CD4-positive, alpha-beta T cell (primary cell): ENCODE measurements around the gene KLHL40. TPM values are rescaled to one million over a fixed set of nuclear protein-coding genes. Genes with fewer than 3 reads are reported as not detected.

Experiments
- ATAC-seq: fragments of 200-7000 bp; cut with Tn5 transposase; one replicate; pipeline ENCODE4 v1.10.0; 2022; ENCODE audit warnings: mild to moderate bottlenecking; ENCODE audit not compliant: poor library complexity
- CTCF ChIA-PET: fragments of 350-600 bp; sonication (Branson Sonifier 250); formaldehyde crosslinking; loops from one replicate; lab custom pipeline; 2021; ENCODE audit warnings: antibody characterized with exemption, inconsistent platforms; lab: Charles Lee
- POLR2A ChIA-PET: fragments of 350-600 bp; sonication (Branson Sonifier 250); formaldehyde crosslinking; loops from one replicate; lab custom pipeline; 2021; ENCODE audit warnings: antibody characterized with exemption, inconsistent platforms; lab: Charles Lee
- DNase-seq, 14 experiments: peaks; one replicate each; pipeline ENCODE4 v3.0.0-alpha.2; 2013 to 2020; ENCODE audit warnings: mixed read lengths in 2 of 14
- H3K27ac ChIP-seq, 2 donors: one replicate each; pipeline versions ENCODE4 v1.5.1 to v1.7.0; 2013; ENCODE audit warnings: low read length in 2 of 2, low read depth in 1 of 2, mild to moderate bottlenecking in 1 of 2
- H3K27me3 ChIP-seq, 2 experiments: 1 replicate in 1 of 2; 2 replicates in 1 of 2; pipeline versions ENCODE4 v1.6.1 to v1.7.0; 2013; ENCODE audit warnings: low read length in 2 of 2, control low read depth in 1 of 2, mild to moderate bottlenecking in 1 of 2, moderate library complexity in 1 of 2; ENCODE audit not compliant: insufficient read depth in 2 of 2, control insufficient read depth in 1 of 2
- H3K36me3 ChIP-seq: one replicate; pipeline ENCODE4 v1.6.1; 2013; ENCODE audit warnings: low read length, control low read depth; ENCODE audit not compliant: insufficient read depth
- H3K4me1 ChIP-seq: one replicate; pipeline ENCODE4 v1.6.1; 2013; ENCODE audit warnings: low read length, control low read depth; ENCODE audit not compliant: insufficient read depth
- H3K4me3 ChIP-seq: one replicate; pipeline ENCODE4 v1.5.1; 2013; ENCODE audit warnings: mild to moderate bottlenecking, low read length, moderate library complexity
- H3K9me3 ChIP-seq, 2 experiments: 1 replicate in 1 of 2; 2 replicates in 1 of 2; pipeline versions ENCODE4 v1.6.1 to v1.7.0; 2013; ENCODE audit warnings: low read length in 2 of 2, mild to moderate bottlenecking in 2 of 2, control low read depth in 1 of 2, moderate library complexity in 1 of 2; ENCODE audit not compliant: control insufficient read depth in 1 of 2, insufficient read depth in 1 of 2
- H3K27ac Mint-ChIP-seq: one replicate; pipeline ENCODE4 v1.8.0; 2020; ENCODE audit warnings: mixed read lengths
- H3K27me3 Mint-ChIP-seq: one replicate; pipeline ENCODE4 v1.8.0; 2021; ENCODE audit warnings: mixed read lengths
- H3K36me3 Mint-ChIP-seq: one replicate; pipeline ENCODE4 v1.8.0; 2021; ENCODE audit warnings: low read depth, mixed read lengths
- H3K4me1 Mint-ChIP-seq: one replicate; pipeline ENCODE4 v1.8.0; 2021; ENCODE audit warnings: low read depth, mixed read lengths
- H3K4me3 Mint-ChIP-seq: one replicate; pipeline ENCODE4 v1.8.0; 2020; ENCODE audit warnings: mild to moderate bottlenecking, mixed read lengths
- H3K9me3 Mint-ChIP-seq: one replicate; pipeline ENCODE4 v1.8.0; 2020; ENCODE audit warnings: mixed read lengths
- intact Hi-C, 2 experiments: fragments of 100-400 bp; cut with DNase I in 1 of 2; cut with micrococcal nuclease in 1 of 2; formaldehyde crosslinking; loops; one replicate each; pipeline versions ENCODE4 v1.15.1 to v1.9.0; 2023 to 2025; cut with DNase I, micrococcal nuclease
- total RNA-seq, 174 experiments: library from RNA in 2 of 174; stranded (reverse) in 2 of 174; gene quantifications; one replicate each; pipeline ENCODE4 v1.2.3 and lab custom pipeline; 2021 to 2026
- TF ChIP-seq, protein P1 (sequence below): fragments of 200-600 bp; IDR thresholded peaks from one replicate; pipeline ENCODE4 v1.8.0; 2022; ENCODE audit warnings: antibody characterized with exemption, mild to moderate bottlenecking

KLHL40 gene
- total RNA-seq, 2 experiments from 2014 or later = not detected

DNA sequence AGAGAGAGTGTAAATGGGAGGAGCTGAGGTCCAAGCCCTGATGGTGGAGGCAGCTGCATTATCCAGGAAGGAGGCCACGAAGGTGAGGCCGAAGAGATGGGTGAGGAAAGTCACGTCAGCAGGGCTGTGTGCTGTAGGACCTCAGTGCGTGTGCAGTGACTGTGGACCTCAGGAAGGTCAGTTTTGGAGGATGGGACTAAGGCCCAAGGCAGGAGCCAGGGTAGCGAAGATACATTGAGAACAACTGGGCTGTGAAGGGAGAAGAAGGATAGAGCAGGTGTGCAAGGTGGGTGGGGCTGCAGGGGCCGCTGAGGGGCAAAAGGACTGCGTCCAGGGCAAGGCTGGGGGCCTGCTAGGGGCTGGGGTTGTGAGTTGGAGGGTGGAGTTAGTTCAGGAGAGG is 4.9 kb downstream of the KLHL40 start:
- Mint-ChIP-seq H3K36me3 (no peaks in the 10 kb centered on the region), H3K9me3 (no peaks in the 10 kb centered on the region), H3K4me1 (no peaks in the 10 kb centered on the region), H3K27me3 (peaks cover 26% of the 10 kb centered on the region), H3K27ac (no peak overlapping the region), H3K4me3 (no peak overlapping the region)
- POLR2A ChIA-PET = no interaction called here
- CTCF ChIA-PET = no interaction called here
- Histone ChIP-seq H3K4me1 (no peaks in the 10 kb centered on the region), H3K4me3 (no peak overlapping the region), H3K27ac (no peak overlapping the region), H3K9me3 (no peaks in the 10 kb centered on the region), H3K27me3 (peaks cover 0 to 2% of the 10 kb centered on the region in 2 experiments), H3K36me3 (no peaks in the 10 kb centered on the region)
- TF ChIP-seq, protein P1, sequence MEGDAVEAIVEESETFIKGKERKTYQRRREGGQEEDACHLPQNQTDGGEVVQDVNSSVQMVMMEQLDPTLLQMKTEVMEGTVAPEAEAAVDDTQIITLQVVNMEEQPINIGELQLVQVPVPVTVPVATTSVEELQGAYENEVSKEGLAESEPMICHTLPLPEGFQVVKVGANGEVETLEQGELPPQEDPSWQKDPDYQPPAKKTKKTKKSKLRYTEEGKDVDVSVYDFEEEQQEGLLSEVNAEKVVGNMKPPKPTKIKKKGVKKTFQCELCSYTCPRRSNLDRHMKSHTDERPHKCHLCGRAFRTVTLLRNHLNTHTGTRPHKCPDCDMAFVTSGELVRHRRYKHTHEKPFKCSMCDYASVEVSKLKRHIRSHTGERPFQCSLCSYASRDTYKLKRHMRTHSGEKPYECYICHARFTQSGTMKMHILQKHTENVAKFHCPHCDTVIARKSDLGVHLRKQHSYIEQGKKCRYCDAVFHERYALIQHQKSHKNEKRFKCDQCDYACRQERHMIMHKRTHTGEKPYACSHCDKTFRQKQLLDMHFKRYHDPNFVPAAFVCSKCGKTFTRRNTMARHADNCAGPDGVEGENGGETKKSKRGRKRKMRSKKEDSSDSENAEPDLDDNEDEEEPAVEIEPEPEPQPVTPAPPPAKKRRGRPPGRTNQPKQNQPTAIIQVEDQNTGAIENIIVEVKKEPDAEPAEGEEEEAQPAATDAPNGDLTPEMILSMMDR = no peak
- DNase-seq (no peak), ATAC-seq (no peak)
- intact Hi-C loops = no loop called here

DNA sequence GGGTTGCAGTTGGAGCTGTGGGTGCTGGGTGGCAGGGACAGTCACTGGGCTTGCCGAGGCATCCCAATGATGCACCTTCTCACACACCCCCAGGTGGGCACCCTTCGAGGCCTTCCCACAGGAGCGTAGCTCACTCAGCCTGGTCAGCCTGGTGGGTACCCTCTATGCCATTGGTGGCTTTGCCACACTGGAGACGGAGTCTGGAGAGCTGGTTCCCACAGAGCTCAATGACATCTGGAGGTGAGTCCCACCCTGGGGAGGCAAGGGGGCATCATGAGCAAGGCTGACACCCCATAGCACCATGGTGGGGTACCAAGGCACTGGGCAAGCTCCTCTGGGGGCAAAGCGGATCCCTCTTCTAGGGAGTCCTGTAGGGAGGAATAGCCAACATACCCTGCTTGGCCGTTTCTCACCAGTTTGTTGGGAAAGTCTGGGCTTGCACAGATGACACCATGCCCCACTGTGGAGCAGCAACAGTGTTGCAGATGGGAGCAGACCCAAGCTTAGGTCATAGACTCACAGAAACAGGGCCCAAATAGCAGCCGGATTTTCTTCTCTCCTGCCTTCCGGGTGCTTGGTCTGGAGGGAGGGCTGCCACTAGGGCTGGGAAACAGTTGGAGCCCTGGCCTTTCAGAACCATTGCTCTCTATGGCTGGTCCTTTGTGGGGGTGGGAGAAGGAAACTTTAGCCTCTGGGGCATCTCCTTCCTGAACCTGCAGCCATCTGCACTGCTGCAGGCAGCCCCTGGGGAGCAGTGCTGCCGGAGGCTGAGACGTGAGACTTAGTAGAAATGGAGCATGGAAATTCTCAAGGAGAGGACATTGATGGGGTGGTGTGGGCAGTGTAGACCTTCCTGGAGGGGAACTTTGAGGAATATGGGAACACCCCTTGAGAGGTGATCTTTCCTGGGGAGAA is 5.7 kb downstream of the KLHL40 start:
- no peaks in the 10 kb centered on the region for H3K36me3 ChIP-seq
- H3K36me3 Mint-ChIP-seq = no peaks in the 10 kb centered on the region
- no peak overlapping the region for H3K4me3 ChIP-seq
- no peak overlapping the region for H3K4me3 Mint-ChIP-seq
- no peak for ATAC-seq
- no peaks in the 10 kb centered on the region for H3K9me3 ChIP-seq
- H3K9me3 Mint-ChIP-seq = no peaks in the 10 kb centered on the region
- H3K27ac Mint-ChIP-seq = no peak overlapping the region
- no peak overlapping the region for H3K27ac ChIP-seq
- TF ChIP-seq, protein P1 = no peak
- H3K27me3 Mint-ChIP-seq = peaks cover 21% of the 10 kb centered on the region
- DNase-seq = no peak
- H3K27me3 ChIP-seq = peaks cover 1 to 2% of the 10 kb centered on the region in 2 experiments
- CTCF ChIA-PET = no interaction called here
- no peaks in the 10 kb centered on the region for H3K4me1 Mint-ChIP-seq
- intact Hi-C loops = no loop called here
- POLR2A ChIA-PET = no interaction called here
- H3K4me1 ChIP-seq = no peaks in the 10 kb centered on the region

DNA sequence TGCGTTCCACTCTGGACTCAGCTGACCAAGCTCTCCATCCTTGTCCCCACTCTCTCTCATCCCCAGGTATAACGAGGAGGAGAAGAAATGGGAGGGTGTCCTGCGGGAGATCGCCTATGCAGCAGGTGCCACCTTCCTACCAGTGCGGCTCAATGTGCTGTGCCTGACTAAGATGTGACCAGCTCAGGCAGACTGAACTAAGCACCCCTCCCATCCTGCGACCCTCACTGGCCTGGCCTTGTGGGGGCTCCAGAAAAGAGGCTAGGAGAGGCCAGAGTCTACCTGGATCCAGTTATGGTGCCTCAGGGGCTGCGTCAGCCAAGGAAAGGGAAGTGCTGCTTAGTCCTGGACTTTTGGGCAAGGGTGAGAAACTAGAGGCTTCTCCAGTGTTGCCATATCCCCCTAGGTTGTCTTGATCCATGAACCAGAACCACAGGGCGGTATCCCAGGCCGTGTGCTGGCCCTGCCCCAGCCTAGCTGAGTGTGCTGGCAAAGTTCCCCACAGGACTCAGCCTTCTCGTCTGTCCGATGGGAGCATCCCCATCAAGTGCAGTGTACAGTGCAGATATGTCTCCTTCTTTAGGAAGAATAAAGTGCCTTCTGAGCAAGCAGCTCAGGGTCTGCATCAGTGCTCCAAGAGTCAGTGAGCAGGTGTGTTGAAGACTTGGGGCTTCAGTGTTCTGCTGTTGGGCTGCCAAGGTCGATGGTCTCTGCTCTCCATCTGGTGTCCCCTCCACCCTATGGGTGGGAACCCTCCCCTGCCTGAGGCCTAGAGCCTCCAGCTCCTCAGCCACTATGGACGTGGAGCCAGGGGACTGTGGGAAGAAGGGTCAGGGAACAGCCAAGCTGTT is 6.7 kb downstream of the KLHL40 start:
- POLR2A ChIA-PET = no interaction called here
- CTCF ChIA-PET = no interaction called here
- Histone ChIP-seq H3K27me3 (peaks cover 0 to 6% of the 10 kb centered on the region in 2 experiments), H3K4me1 (no peaks in the 10 kb centered on the region), H3K4me3 (no peak overlapping the region), H3K9me3 (no peaks in the 10 kb centered on the region), H3K36me3 (no peaks in the 10 kb centered on the region), H3K27ac (no peak overlapping the region)
- Mint-ChIP-seq H3K4me3 (no peak overlapping the region), H3K9me3 (no peaks in the 10 kb centered on the region), H3K27me3 (peaks cover 14% of the 10 kb centered on the region), H3K36me3 (no peaks in the 10 kb centered on the region), H3K4me1 (no peaks in the 10 kb centered on the region), H3K27ac (no peak overlapping the region)
- DNase-seq (peak in 1 of 14 experiments; percentile 22), ATAC-seq (no peak)
- intact Hi-C loops = no loop called here
- TF ChIP-seq, protein P1 = no peak
